Gastroesophageal sphincter (tissue), 4 donors: ENCODE data around the gene FLYWCH2. TPM values are rescaled to one million over a fixed set of nuclear protein-coding genes. Genes with fewer than 3 reads are reported as not detected.

Experiments
- ATAC-seq: fragments of 150-250 bp; one replicate; pipeline ENCODE4 v1.9.1; 2016; ENCODE audit warnings: mild to moderate bottlenecking, moderate library complexity
- H3K27ac ChIP-seq, 4 donors: fragments of 200-600 bp; sonication (generic) in 3 of 4; 1 replicate in 3 of 4; 2 replicates in 1 of 4; pipeline ENCODE4 v1.5.1; 2016 to 2019
- H3K27me3 ChIP-seq: fragments of 200-600 bp; sonication (generic); one replicate; pipeline ENCODE4 v1.5.1; 2019
- H3K36me3 ChIP-seq, 2 donors: fragments of 200-600 bp; sonication (generic); one replicate each; pipeline ENCODE4 v1.5.1; 2019; ENCODE audit warnings: control low read depth in 1 of 2
- H3K4me1 ChIP-seq, 3 donors: fragments of 200-600 bp; sonication (generic); 1 replicate in 2 of 3; 2 replicates in 1 of 3; pipeline ENCODE4 v1.5.1; 2016 to 2019; ENCODE audit warnings: control low read depth in 2 of 3
- H3K4me3 ChIP-seq, 2 donors: fragments of 200-600 bp; sonication (generic); one replicate each; pipeline ENCODE4 v1.5.1; 2019; ENCODE audit warnings: mild to moderate bottlenecking in 1 of 2, moderate library complexity in 1 of 2
- H3K9me3 ChIP-seq, 3 donors: fragments of 200-600 bp; sonication (generic); one replicate each; pipeline ENCODE4 v1.5.1; 2017 to 2019; ENCODE audit warnings: control low read depth in 2 of 3
- EP300 ChIP-seq: sonication (generic); formaldehyde crosslinking; IDR thresholded peaks from one replicate; pipeline ENCODE4 v1.6.1; 2017; ENCODE audit warnings: antibody characterized with exemption, mild to moderate bottlenecking
- POLR2A ChIP-seq, 2 donors: fragments of 450-650 bp; IDR thresholded peaks; one replicate each; pipeline ENCODE4 v1.6.1; 2017; ENCODE audit warnings: antibody characterized with exemption in 2 of 2, mild to moderate bottlenecking in 2 of 2, moderate library complexity in 1 of 2
- POLR2AphosphoS5 ChIP-seq: sonication (generic); formaldehyde crosslinking; IDR thresholded peaks from one replicate; pipeline ENCODE4 v1.6.1; 2017; ENCODE audit warnings: antibody characterized with exemption
- WGBS, 2 donors: methylation state at CpG; one replicate each; pipeline ENCODE4 v1.1.5; 2018; ENCODE audit warnings: low coverage in 1 of 2; 5-methylcytosine and 5-hydroxymethylcytosine counted together
- total RNA-seq, 4 donors: library from RNA; depleted of rRNA; stranded (reverse); fragments of >200 nt; gene quantifications; one replicate each; pipeline ENCODE4 v1.1.0, GENCODE V29; 2016
- TF ChIP-seq, protein P1 (sequence below), 4 experiments: fragments of 200-600 bp in 2 of 4; fragments of 450-650 bp in 2 of 4; sonication (generic) in 1 of 4; IDR thresholded peaks; one replicate each; pipeline ENCODE4 v1.5.1; 2017 to 2019; ENCODE audit warnings: antibody characterized with exemption in 4 of 4, mild to moderate bottlenecking in 2 of 4, moderate library complexity in 2 of 4

FLYWCH2 gene
- total RNA-seq, 4 donors from 2014 or later = 21.9 to 69.1 (median 38.8) TPM

DNA sequence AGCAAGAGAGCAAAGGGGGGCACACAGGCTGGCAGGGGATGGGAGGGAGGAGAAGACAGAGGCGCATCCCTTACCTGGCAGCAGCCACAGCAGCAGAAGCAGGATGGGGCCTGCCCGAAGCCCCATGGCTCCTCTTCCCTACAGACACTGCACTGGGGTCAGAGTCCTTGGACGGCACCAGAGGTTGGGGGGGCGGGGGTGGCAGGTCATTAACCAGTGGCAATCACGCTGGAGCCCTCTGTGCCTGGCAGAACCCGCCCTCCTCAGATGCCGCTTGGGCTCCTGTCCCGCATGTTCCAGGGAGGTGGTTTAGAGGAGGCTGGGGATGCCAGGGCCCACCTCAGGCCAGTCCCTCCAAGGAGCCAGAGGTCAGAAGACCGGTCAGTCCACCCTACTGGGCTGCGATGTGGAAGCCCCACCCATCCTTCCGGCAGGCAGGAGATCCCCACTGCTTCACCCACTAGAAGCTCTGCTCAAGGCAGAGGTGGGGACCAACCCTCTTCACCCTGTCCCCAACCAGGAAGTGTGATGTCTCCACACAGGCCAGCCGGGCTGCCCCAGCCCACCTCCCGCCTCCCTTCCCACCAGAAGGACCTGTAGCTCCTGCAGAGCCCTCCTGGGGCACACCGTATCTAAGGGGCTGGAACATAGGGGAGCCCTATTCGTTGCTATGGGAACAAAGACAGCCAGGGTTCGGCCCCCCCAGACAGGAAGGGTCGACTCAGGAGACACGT, 41.2 kb upstream of the FLYWCH2 start:
- peak overlapping the region in 1 of 2 donors; percentile 43 for H3K4me3 ChIP-seq
- WGBS, 2 donors = no CpG with 5 or more reads among the region's 18 CpGs
- ATAC-seq = no peak

DNA sequence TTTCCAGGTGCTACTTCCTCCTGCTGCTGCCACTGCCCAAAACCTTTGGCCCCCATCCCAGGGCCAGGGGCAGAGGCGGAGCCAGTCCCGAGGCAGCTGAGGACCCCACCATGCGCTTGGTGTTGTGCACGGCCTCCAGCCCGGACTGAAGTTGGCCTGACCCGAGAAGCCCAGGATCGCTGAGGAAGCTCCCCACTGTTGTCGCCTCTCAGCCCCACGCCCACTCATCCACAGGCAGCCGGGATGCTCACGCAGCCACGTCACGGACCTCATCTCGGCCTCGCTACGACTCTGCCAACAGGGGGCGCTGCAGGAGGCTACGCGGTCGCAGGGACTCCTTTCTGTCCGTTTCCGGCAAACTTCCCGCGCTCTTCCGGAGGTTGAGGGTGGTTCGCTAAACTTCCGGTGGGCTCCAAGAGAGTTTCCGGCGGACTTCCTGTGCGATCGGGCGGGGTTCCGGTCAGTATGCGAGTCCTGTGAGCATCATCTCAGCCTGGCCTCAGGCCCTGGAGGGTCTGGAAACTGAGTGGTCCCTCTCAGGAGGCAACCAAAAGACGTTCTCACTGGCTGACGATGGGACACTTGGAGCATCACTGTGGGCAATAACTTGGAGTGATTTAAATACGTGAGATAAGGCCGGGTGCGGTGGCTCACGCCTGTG, 40.5 kb upstream of the FLYWCH2 start:
- peak overlapping the region in 1 of 4 donors; percentile 6 for H3K27ac ChIP-seq
- peak overlapping the region in 1 of 2 donors; percentile 43 for H3K4me3 ChIP-seq
- H3K4me1 ChIP-seq = peaks cover 0 to 14% (median 5%) of the 10 kb centered on the region in 3 donors
- peaks cover 69% of the 10 kb centered on the region for H3K27me3 ChIP-seq
- no peak for TF ChIP-seq POLR2A (IDR thresholded peaks at IDR 0.05)
- TF ChIP-seq, protein P1, sequence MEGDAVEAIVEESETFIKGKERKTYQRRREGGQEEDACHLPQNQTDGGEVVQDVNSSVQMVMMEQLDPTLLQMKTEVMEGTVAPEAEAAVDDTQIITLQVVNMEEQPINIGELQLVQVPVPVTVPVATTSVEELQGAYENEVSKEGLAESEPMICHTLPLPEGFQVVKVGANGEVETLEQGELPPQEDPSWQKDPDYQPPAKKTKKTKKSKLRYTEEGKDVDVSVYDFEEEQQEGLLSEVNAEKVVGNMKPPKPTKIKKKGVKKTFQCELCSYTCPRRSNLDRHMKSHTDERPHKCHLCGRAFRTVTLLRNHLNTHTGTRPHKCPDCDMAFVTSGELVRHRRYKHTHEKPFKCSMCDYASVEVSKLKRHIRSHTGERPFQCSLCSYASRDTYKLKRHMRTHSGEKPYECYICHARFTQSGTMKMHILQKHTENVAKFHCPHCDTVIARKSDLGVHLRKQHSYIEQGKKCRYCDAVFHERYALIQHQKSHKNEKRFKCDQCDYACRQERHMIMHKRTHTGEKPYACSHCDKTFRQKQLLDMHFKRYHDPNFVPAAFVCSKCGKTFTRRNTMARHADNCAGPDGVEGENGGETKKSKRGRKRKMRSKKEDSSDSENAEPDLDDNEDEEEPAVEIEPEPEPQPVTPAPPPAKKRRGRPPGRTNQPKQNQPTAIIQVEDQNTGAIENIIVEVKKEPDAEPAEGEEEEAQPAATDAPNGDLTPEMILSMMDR (IDR thresholded peaks at IDR 0.05) = peak in 2 of 4 experiments; percentile 35 to 54
- no CpG with 5 or more reads among the region's 40 CpGs for WGBS, 2 donors
- H3K9me3 ChIP-seq = no peaks in the 10 kb centered on the region
- no peaks in the 10 kb centered on the region for H3K36me3 ChIP-seq
- ATAC-seq = peak; percentile 38

More for the DNA sequence above, 41.2 kb upstream of the FLYWCH2 start:
- peaks cover 72% of the 10 kb centered on the region for H3K27me3 ChIP-seq
- TF ChIP-seq POLR2AphosphoS5 (no peak), EP300 (no peak), POLR2A (IDR thresholded peaks at IDR 0.05) (no peak)
- TF ChIP-seq, protein P1 (IDR thresholded peaks at IDR 0.05) = no peak
- H3K36me3 ChIP-seq = no peaks in the 10 kb centered on the region
- peaks cover 0 to 14% (median 5%) of the 10 kb centered on the region in 3 donors for H3K4me1 ChIP-seq
- H3K27ac ChIP-seq = no peak overlapping the region
- no peaks in the 10 kb centered on the region for H3K9me3 ChIP-seq

DNA sequence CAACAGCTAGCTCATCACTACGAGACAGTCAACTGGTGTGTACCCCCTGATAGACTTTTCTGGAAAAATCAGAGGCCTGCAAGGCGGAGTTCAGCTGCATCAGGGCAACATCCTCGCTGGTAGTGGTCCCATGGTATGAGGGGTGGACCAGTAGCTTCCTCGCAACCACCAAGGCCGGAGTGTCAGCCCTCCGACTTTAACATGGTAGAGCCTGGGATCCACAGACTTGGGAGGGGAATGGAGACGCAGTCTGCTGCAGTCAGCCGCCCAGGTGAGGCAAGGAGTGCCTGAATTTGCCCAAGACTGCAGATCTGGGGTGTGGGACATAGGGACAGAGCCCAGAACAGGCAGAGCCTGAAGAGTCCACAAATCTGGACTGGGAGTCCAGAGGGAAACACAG, 39.5 kb upstream of the FLYWCH2 start:
- TF ChIP-seq POLR2A (IDR thresholded peaks at IDR 0.05) = no peak
- Histone ChIP-seq H3K4me1 (peaks cover 0 to 14% (median 5%) of the 10 kb centered on the region in 3 donors), H3K36me3 (no peaks in the 10 kb centered on the region), H3K27me3 (peaks cover 65% of the 10 kb centered on the region), H3K9me3 (peaks cover 0 to 5% (median 0%) of the 10 kb centered on the region in 3 donors), H3K27ac (no peak overlapping the region), H3K4me3 (no peak overlapping the region)
- 61 to 80% methylated on average over 1 to 7 of the region's 8 CpGs for WGBS, 2 donors
- ATAC-seq = no peak

DNA sequence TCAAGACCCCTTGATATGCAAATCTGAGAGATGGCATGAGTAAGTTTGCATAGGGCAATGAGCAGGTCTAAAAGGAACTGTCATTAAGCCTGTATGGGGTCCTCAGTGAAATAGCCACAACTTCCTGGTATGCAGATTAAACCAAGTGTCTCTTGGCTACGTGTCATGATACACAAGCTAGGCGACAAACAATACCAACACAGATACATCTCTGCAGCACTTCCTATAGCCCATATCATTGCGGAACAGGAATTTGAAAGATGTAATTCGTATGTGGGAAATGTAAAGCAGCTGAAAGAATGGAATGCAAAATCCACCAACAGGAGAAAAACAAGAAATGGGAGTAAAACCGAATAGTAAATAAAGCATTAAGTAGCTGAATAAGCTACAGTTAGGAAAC, 37.9 kb upstream of the FLYWCH2 start:
- Histone ChIP-seq H3K4me1 (peaks cover 0 to 14% (median 5%) of the 10 kb centered on the region in 3 donors), H3K36me3 (no peaks in the 10 kb centered on the region), H3K9me3 (peaks cover 0 to 5% (median 0%) of the 10 kb centered on the region in 3 donors), H3K27ac (no peak overlapping the region), H3K27me3 (peaks cover 65% of the 10 kb centered on the region), H3K4me3 (no peak overlapping the region)
- no peak for TF ChIP-seq POLR2AphosphoS5
- TF ChIP-seq, protein P1 (IDR thresholded peaks at IDR 0.05) = no peak
- no peak for TF ChIP-seq POLR2A (IDR thresholded peaks at IDR 0.05)
- TF ChIP-seq EP300 = no peak
- no peak for ATAC-seq
- WGBS, 2 donors = 50 to 76% methylated on average over 5 of the region's 5 CpGs

DNA sequence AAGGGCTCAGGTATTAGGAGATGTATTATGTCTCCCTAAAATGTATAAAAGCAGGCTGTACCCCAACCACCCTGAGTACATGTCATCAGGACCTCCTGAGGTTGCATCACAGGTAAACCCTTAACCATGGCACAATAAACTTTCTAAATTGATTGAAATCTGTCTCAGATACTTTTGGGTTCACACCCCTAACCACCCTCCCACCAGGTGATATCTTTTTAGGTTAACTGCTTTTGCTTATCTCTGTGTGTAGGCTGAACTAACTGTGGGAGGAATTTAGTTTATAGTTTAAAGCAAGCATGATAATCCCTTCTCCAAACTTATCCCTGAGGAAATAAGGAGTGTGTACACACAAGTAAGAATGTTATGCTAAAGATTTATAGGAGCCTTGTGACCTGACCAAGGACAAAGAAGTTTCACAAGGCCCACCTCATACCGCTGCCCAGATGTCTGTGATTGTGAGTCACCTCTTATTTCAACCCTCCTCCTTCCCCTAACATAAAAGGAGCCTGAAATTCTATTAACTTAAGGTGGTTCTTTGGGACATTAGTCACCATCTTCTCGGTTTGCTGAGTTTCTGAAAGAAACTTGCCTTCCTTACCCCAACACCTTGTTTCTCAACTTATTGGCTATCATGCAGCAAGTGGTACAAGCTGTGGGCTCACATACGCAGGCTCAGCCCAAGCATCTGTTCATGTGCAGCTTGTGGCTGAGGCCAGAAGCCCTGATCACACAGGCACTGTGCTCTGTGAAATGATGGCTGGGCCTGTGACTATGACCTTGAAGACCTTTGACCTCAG, 36.3 kb upstream of the FLYWCH2 start:
- Histone ChIP-seq H3K4me1 (peaks cover 0 to 11% (median 5%) of the 10 kb centered on the region in 3 donors), H3K27me3 (peaks cover 63% of the 10 kb centered on the region), H3K36me3 (no peaks in the 10 kb centered on the region), H3K9me3 (peaks cover 0 to 5% (median 0%) of the 10 kb centered on the region in 3 donors), H3K4me3 (no peak overlapping the region), H3K27ac (no peak overlapping the region)
- TF ChIP-seq POLR2AphosphoS5 = no peak
- no peak for TF ChIP-seq EP300
- TF ChIP-seq POLR2A (IDR thresholded peaks at IDR 0.05) = no peak
- TF ChIP-seq, protein P1 (IDR thresholded peaks at IDR 0.05) = no peak
- no peak for ATAC-seq
- 22 to 52% methylated on average over 2 of the region's 3 CpGs for WGBS, 2 donors
